ENCODE data around the gene BFAR.

GRCh38 chr16:14627078-14627477 lies 5.7 kb upstream of the BFAR start:
- TF ChIP-seq, protein P1, sequence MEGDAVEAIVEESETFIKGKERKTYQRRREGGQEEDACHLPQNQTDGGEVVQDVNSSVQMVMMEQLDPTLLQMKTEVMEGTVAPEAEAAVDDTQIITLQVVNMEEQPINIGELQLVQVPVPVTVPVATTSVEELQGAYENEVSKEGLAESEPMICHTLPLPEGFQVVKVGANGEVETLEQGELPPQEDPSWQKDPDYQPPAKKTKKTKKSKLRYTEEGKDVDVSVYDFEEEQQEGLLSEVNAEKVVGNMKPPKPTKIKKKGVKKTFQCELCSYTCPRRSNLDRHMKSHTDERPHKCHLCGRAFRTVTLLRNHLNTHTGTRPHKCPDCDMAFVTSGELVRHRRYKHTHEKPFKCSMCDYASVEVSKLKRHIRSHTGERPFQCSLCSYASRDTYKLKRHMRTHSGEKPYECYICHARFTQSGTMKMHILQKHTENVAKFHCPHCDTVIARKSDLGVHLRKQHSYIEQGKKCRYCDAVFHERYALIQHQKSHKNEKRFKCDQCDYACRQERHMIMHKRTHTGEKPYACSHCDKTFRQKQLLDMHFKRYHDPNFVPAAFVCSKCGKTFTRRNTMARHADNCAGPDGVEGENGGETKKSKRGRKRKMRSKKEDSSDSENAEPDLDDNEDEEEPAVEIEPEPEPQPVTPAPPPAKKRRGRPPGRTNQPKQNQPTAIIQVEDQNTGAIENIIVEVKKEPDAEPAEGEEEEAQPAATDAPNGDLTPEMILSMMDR (IDR thresholded peaks at IDR 0.05; ENCODE audit: extremely low read depth in 1 of 2, insufficient read depth in 1 of 2, low read depth in 1 of 2, low read length in 2 of 2), result no peak
- TF ChIP-seq EZH2 (IDR thresholded peaks at IDR 0.05; ENCODE audit: borderline replicate concordance, low read depth, low read length, severe bottlenecking), result no peak
- TF ChIP-seq POLR2AphosphoS5 (IDR thresholded peaks at IDR 0.05; ENCODE audit: insufficient read depth, low read depth, low read length), result no peak
- TF ChIP-seq FOS (IDR thresholded peaks at IDR 0.05; ENCODE audit: borderline replicate concordance, insufficient read depth, low read length), result no peak
- no peak for TF ChIP-seq POLR2A (IDR thresholded peaks at IDR 0.05; ENCODE audit: low read depth, low read length)
- TF ChIP-seq JUN (IDR thresholded peaks at IDR 0.05; ENCODE audit: borderline replicate concordance, insufficient read depth, insufficient read length, low read depth), result no peak
- TF ChIP-seq GATA2 (IDR thresholded peaks at IDR 0.05; ENCODE audit: insufficient read depth, insufficient read length, low read depth, low read length), result no peak
- TF ChIP-seq, protein P2, sequence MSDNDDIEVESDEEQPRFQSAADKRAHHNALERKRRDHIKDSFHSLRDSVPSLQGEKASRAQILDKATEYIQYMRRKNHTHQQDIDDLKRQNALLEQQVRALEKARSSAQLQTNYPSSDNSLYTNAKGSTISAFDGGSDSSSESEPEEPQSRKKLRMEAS (IDR thresholded peaks at IDR 0.05; ENCODE audit: insufficient read depth, insufficient read length), result no peak
